GM18505 (cell line): ENCODE measurements around the gene SRRD.

Experiments used
- ATAC-seq: cut with Tn5 transposase; IDR thresholded peaks from one replicate; pipeline ENCODE4 v1.9.1; 2021; ENCODE audit not compliant: unreplicated experiment
- POLR2A ChIP-seq: IDR thresholded peaks from 4 replicates; pipeline ENCODE4 v1.6.1; 2011; ENCODE audit warnings: borderline replicate concordance; ENCODE audit not compliant: insufficient read depth, insufficient read length; ENCODE audit errors: extremely low read depth

Gene SRRD

GRCh38 chr22:26483043-26483438 lies 636 bp upstream of the SRRD start:
- ATAC-seq, result no peak
- no peak for TF ChIP-seq POLR2A

GRCh38 chr22:26484360-26484706 lies 656 bp downstream of the SRRD start:
- no peak for TF ChIP-seq POLR2A
- ATAC-seq, result no peak

- no peak for ATAC-seq
- TF ChIP-seq POLR2A, result no peak
Observed at GRCh38 chr22:26485013-26485412, 1.3 kb downstream of the SRRD start.

GRCh38 chr22:26485806-26486390 lies 2.2 kb downstream of the SRRD start:
- ATAC-seq, result no peak
- no peak for TF ChIP-seq POLR2A

- no peak for ATAC-seq
- no peak for TF ChIP-seq POLR2A
Observed at GRCh38 chr22:26486394-26486793, 2.7 kb downstream of the SRRD start.

- no peak for TF ChIP-seq POLR2A
Observed at GRCh38 chr22:26487996-26488395, 4.3 kb downstream of the SRRD start.

GRCh38 chr22:26489447-26490036 lies 5.9 kb downstream of the SRRD start:
- TF ChIP-seq POLR2A, result no peak
- no peak for ATAC-seq

More at GRCh38 chr22:26487996-26488395, 4.3 kb downstream of the SRRD start:
- ATAC-seq, result no peak

GRCh38 chr22:26492220-26492619 lies 8.5 kb downstream of the SRRD start:
- ATAC-seq, result no peak
- no peak for TF ChIP-seq POLR2A

GRCh38 chr22:26494506-26494905 lies 10.8 kb downstream of the SRRD start:
- ATAC-seq, result no peak
- TF ChIP-seq POLR2A, result no peak

- TF ChIP-seq POLR2A, result no peak
- no peak for ATAC-seq
Observed at GRCh38 chr22:26496456-26496855, 12.8 kb downstream of the SRRD start.

GRCh38 chr22:26499188-26499703 lies 15.6 kb downstream of the SRRD start:
- TF ChIP-seq POLR2A, result no peak
- ATAC-seq, result no peak

- ATAC-seq, result no peak
- TF ChIP-seq POLR2A, result no peak
Observed at GRCh38 chr22:26501996-26502395, 18.3 kb downstream of the SRRD start.

- ATAC-seq, result no peak
- no peak for TF ChIP-seq POLR2A
Observed at GRCh38 chr22:26502688-26503561, 19.2 kb downstream of the SRRD start.

- no peak for TF ChIP-seq POLR2A
- no peak for ATAC-seq
Observed at GRCh38 chr22:26503758-26504157, 20.1 kb downstream of the SRRD start.
